ENCODE measurements around the gene AUTS2.

AUTS2 gene

GRCh38 chr7:70116244-70116643, 518.0 kb downstream of the AUTS2 start:
- no peak overlapping the region for H3K27ac ChIP-seq (replicated peaks)
- TF ChIP-seq REST (IDR thresholded peaks at IDR 0.05; ENCODE audit: insufficient replicate concordance, low read depth) (no peak), CTCF (IDR thresholded peaks at IDR 0.05; ENCODE audit: insufficient read depth, low read length) (no peak), SPI1 (IDR thresholded peaks at IDR 0.05; ENCODE audit: borderline replicate concordance, low read depth) (no peak), GABPA (IDR thresholded peaks at IDR 0.05; ENCODE audit: low read depth) (no peak)
- no peak overlapping the region for H3K4me3 ChIP-seq (replicated peaks; ENCODE audit: insufficient read depth, low read length)
- no peaks in the 10 kb centered on the region for H3K27me3 ChIP-seq (ENCODE audit: insufficient read depth, poor library complexity, severe bottlenecking)
- no peak for DNase-seq (ENCODE audit: low read depth in 1 of 2, low spot score in 1 of 2)

- no peak for DNase-seq (ENCODE audit: low read depth in 1 of 2, low spot score in 1 of 2)
- TF ChIP-seq SPI1 (IDR thresholded peaks at IDR 0.05; ENCODE audit: borderline replicate concordance, low read depth) (no peak), POLR2AphosphoS5 (IDR thresholded peaks at IDR 0.05; ENCODE audit: low read depth) (no peak), GABPA (IDR thresholded peaks at IDR 0.05; ENCODE audit: low read depth) (no peak), CTCF (IDR thresholded peaks at IDR 0.05; ENCODE audit: insufficient read depth, low read length) (no peak), REST (IDR thresholded peaks at IDR 0.05; ENCODE audit: insufficient replicate concordance, low read depth) (no peak)
- H3K4me3 ChIP-seq (replicated peaks; ENCODE audit: insufficient read depth, low read length), result no peak overlapping the region
- H3K27me3 ChIP-seq (ENCODE audit: insufficient read depth, poor library complexity, severe bottlenecking), result no peaks in the 10 kb centered on the region
- no peak overlapping the region for H3K27ac ChIP-seq (replicated peaks)
Measured at GRCh38 chr7:70116867-70117266, 518.6 kb downstream of the AUTS2 start.

GRCh38 chr7:70120851-70121250, 522.6 kb downstream of the AUTS2 start:
- no peak for DNase-seq (ENCODE audit: low read depth in 1 of 2, low spot score in 1 of 2)
- Histone ChIP-seq H3K27me3 (ENCODE audit: insufficient read depth, poor library complexity, severe bottlenecking) (no peaks in the 10 kb centered on the region), H3K4me3 (replicated peaks; ENCODE audit: insufficient read depth, low read length) (no peak overlapping the region), H3K27ac (replicated peaks) (no peak overlapping the region)
- TF ChIP-seq REST (IDR thresholded peaks at IDR 0.05; ENCODE audit: insufficient replicate concordance, low read depth) (no peak), POLR2AphosphoS5 (IDR thresholded peaks at IDR 0.05; ENCODE audit: low read depth) (no peak), CTCF (IDR thresholded peaks at IDR 0.05; ENCODE audit: insufficient read depth, low read length) (no peak), GABPA (IDR thresholded peaks at IDR 0.05; ENCODE audit: low read depth) (no peak), SPI1 (IDR thresholded peaks at IDR 0.05; ENCODE audit: borderline replicate concordance, low read depth) (no peak)

Data from HL-60 (cell line).